ENCODE results near the gene LRRC38. TPM values are rescaled to one million over a fixed set of nuclear protein-coding genes. Genes with fewer than 3 reads are reported as not detected.

LRRC38 gene
- total RNA-seq, 2 donors from 2014 or later: not detected

- TF ChIP-seq POLR2A (IDR thresholded peaks at IDR 0.05): no peak
- TF ChIP-seq CTCF (IDR thresholded peaks at IDR 0.05): no peak
- Histone ChIP-seq H3K27ac (no peak overlapping the region), H3K4me1 (no peaks in the 10 kb centered on the region), H3K4me3 (no peak overlapping the region), H3K9me3 (no peaks in the 10 kb centered on the region), H3K27me3 (no peaks in the 10 kb centered on the region), H3K36me3 (replicated peaks in 1 of 2; ENCODE audit: insufficient read depth in 1 of 2, low read depth in 2 of 2) (no peaks in the 10 kb centered on the region)
- intact Hi-C loops (cut with DNase I): no loop called here
- ATAC-seq: no peak
- no peak for DNase-seq
- 65 to 72% methylated on average over 4 of the region's 4 CpGs for WGBS, 2 donors
Observed at GRCh38 chr1:13550663-13551062, 36.9 kb upstream of the LRRC38 start.

GRCh38 chr1:13549521-13549920, 35.7 kb upstream of the LRRC38 start:
- 36 to 44% methylated on average over 3 of the region's 3 CpGs for WGBS, 2 donors
- ATAC-seq: no peak
- intact Hi-C loops (cut with DNase I): no loop called here
- no peaks in the 10 kb centered on the region for H3K36me3 ChIP-seq (replicated peaks in 1 of 2; ENCODE audit: insufficient read depth in 1 of 2, low read depth in 2 of 2)
- TF ChIP-seq CTCF (IDR thresholded peaks at IDR 0.05) (no peak), POLR2A (IDR thresholded peaks at IDR 0.05) (no peak)
- no peaks in the 10 kb centered on the region for H3K27me3 ChIP-seq
- H3K27ac ChIP-seq: no peak overlapping the region
- no peaks in the 10 kb centered on the region for H3K9me3 ChIP-seq
- H3K4me3 ChIP-seq: no peak overlapping the region
- no peak for DNase-seq
- H3K4me1 ChIP-seq: no peaks in the 10 kb centered on the region

- Histone ChIP-seq H3K27ac (no peak overlapping the region), H3K4me3 (no peak overlapping the region), H3K27me3 (no peaks in the 10 kb centered on the region), H3K4me1 (peaks cover 3% of the 10 kb centered on the region), H3K9me3 (no peaks in the 10 kb centered on the region), H3K36me3 (replicated peaks in 1 of 2; ENCODE audit: insufficient read depth in 1 of 2, low read depth in 2 of 2) (no peaks in the 10 kb centered on the region)
- WGBS, 2 donors: 67 to 72% methylated on average over 6 of the region's 6 CpGs
- TF ChIP-seq POLR2A (IDR thresholded peaks at IDR 0.05) (no peak), CTCF (IDR thresholded peaks at IDR 0.05) (no peak)
- ATAC-seq (no peak), DNase-seq (no peak)
- intact Hi-C loops (cut with DNase I): no loop called here
Observed at GRCh38 chr1:13549021-13549420, 35.2 kb upstream of the LRRC38 start.

- TF ChIP-seq CTCF (IDR thresholded peaks at IDR 0.05) (no peak), POLR2A (IDR thresholded peaks at IDR 0.05) (no peak)
- intact Hi-C loops (cut with DNase I): no loop called here
- Histone ChIP-seq H3K36me3 (replicated peaks in 1 of 2; ENCODE audit: insufficient read depth in 1 of 2, low read depth in 2 of 2) (no peaks in the 10 kb centered on the region), H3K9me3 (no peaks in the 10 kb centered on the region), H3K27ac (no peak overlapping the region), H3K4me1 (peaks cover 11% of the 10 kb centered on the region), H3K4me3 (no peak overlapping the region), H3K27me3 (no peaks in the 10 kb centered on the region)
- WGBS, 2 donors: 78 to 84% methylated on average over 6 of the region's 6 CpGs
- ATAC-seq (no peak), DNase-seq (no peak)
Observed at GRCh38 chr1:13548281-13548680, 34.5 kb upstream of the LRRC38 start.

- Histone ChIP-seq H3K27me3 (no peaks in the 10 kb centered on the region), H3K4me1 (peaks cover 11% of the 10 kb centered on the region), H3K27ac (no peak overlapping the region), H3K4me3 (no peak overlapping the region), H3K36me3 (replicated peaks in 1 of 2; ENCODE audit: insufficient read depth in 1 of 2, low read depth in 2 of 2) (no peaks in the 10 kb centered on the region), H3K9me3 (no peaks in the 10 kb centered on the region)
- TF ChIP-seq CTCF (IDR thresholded peaks at IDR 0.05): no peak
- TF ChIP-seq POLR2A (IDR thresholded peaks at IDR 0.05): no peak
- ATAC-seq (no peak), DNase-seq (no peak)
- WGBS, 2 donors: 32% methylated on average over 3 of the region's 3 CpGs; no CpG with 5 or more reads in 1 of the 2 donors
- intact Hi-C loops (cut with DNase I): no loop called here
Observed at GRCh38 chr1:13546791-13547190, 33.0 kb upstream of the LRRC38 start.
